Epidermal melanocyte (primary cell): Measurements from ENCODE around the gene NLRP8.
"Not testable (repeated sequence)": the region's sequence is repeated elsewhere in the genome, so short reads cannot be mapped to it uniquely, and the experiment has no call there.

Experiments used
- DNase-seq: peaks from one replicate; pipeline ENCODE4 v3.0.0; 2011; ENCODE audit warnings: low spot score; ENCODE audit not compliant: insufficient read length

NLRP8 gene

GRCh38 chr19:55947532-55947931 is at the start of gene NLRP8:
Gene NLRP8 (plus strand): TSS chr19:55947832.
- no peak for DNase-seq

DNA sequence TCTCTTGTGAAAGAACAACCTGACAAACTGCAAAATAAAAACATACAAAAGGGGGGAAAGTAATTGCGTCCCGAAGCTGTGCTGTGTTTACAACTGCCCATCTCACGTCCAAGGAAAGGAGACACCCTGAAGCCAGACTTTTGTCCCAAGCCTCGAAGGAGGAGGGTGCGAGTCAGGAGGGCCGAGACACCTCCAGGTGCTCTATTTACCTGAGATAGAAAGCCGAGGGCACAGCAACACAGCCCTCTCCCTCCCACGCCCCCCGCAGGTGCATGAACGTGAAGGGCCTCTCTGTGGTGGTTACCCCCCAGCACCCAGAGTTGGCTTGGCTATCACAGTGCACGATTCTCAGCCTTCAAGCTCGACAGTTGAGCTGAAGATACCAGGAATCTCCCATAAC is 48.7 kb upstream of the NLRP8 start:
- no peak for DNase-seq

DNA sequence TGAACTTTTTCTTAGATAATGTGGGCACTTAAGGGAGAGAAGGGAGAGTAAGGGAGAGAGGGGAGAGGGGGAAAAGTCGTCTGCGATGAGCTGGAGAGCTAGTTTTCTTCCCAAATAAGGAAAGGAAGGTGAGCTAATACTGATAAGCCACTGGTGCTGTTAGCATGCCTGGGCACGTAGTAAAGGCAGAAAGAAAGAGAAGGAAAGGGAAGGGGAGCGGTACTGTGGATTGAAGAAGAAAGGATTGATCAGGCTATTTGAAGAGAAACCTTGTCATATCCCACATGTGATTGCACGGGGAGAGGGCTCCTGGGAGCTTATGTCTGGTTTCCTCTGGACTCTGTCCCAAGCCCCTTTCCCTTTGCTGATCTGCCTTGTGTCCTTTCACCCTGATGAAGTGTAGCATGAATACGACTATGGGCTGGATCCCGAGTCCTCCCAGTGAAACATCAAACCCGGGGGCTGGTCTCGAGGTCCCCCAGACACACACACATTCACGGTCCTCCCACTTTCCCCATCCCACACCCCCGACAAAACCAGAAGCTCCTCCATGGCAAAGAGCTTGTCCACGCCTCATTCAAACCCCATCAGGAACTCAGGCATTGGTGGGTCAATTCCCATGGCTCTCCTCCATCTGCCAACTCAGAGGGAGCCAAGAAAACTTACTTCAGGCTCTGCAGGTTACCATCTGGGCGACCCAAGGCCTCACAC is 46.1 kb upstream of the NLRP8 start:
- DNase-seq = no peak

- no peak for DNase-seq
Measured at GRCh38 chr19:55902080-55902751, 45.4 kb upstream of the NLRP8 start.

GRCh38 chr19:55907286-55907685 is 40.3 kb upstream of the NLRP8 start:
- DNase-seq = no peak

GRCh38 chr19:55907746-55908145 is 39.9 kb upstream of the NLRP8 start:
- DNase-seq = no peak

- DNase-seq = no peak
Measured at GRCh38 chr19:55909801-55910200, 37.8 kb upstream of the NLRP8 start.

DNA sequence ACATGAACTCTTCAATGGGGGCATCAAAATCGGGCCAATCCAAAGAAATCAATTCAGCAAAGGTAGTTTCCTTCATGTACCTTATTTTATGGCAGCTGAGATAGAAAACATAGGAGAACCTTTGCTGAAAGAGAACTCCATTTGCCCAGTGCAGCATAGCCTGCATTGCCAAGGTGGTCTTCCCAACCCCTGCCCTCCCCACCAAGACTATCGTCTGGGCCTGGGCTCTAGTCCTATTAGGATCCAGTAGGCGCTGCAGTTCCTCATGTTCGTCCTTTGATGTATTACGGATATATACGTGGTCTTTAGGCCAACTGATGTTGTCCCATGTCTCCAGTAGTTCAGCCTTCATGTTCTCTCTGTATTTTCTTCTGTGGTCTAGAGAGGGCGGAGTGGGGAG is 34.7 kb upstream of the NLRP8 start:
- DNase-seq = no peak

- DNase-seq = no peak
Measured at GRCh38 chr19:55913643-55914268, 33.9 kb upstream of the NLRP8 start.

DNA sequence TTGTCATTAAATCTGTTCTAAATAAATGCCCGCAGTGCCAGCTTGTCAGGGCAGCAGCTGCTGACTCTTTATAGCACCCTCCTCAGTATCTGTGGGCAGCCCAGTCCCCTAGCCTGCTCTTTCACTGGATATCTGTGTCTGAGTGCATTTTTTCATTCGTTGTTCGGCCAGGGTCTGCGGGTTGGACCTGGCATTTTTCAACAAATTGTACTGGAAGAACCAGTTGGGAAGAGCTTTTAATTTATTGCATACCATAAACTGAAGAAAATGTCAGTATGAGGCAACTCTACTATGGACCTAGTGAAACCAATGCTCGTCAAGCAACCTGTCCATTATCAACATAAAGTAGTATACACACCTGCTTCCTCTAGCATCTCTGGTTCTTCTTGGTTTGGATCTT is 24.1 kb upstream of the NLRP8 start:
- no peak for DNase-seq

DNA sequence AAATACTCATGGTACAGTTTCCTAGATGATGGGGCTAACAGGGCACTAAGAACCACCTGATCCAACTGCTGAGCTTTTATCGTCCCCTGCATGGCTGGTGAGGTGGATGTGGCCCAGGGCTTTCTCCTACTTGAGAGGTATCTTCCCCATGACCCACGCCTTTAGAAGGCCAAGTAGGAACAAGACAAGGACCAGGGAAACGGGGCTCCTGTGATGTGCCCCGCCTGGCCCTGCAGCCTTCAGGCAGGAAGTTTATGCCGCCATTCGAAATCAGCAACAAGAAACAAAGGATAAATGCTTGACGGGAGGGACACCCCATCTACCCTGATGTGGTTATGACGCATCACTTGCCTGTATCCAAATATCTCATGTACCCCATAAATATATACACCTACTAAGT is 19.6 kb upstream of the NLRP8 start:
- no peak for DNase-seq

- not testable (repeated sequence) for DNase-seq
Measured at GRCh38 chr19:55929258-55929657, 18.4 kb upstream of the NLRP8 start.

- no peak for DNase-seq
Measured at GRCh38 chr19:55930996-55931515, 16.6 kb upstream of the NLRP8 start.

GRCh38 chr19:55931936-55932386 is 15.7 kb upstream of the NLRP8 start, which contains the start of gene NLRP13:
Gene NLRP13 (minus strand): TSS chr19:55932336. CDS start chr19:55932311, 25 bp downstream.
- DNase-seq = no peak

GRCh38 chr19:55935206-55935605 is 12.4 kb upstream of the NLRP8 start:
- no peak for DNase-seq

GRCh38 chr19:55939206-55939605 is 8.4 kb upstream of the NLRP8 start:
- no peak for DNase-seq

GRCh38 chr19:55940306-55940705 is 7.3 kb upstream of the NLRP8 start:
- DNase-seq = no peak

GRCh38 chr19:55950566-55950965 is 2.9 kb downstream of the NLRP8 start:
- not testable (repeated sequence) for DNase-seq

GRCh38 chr19:55956431-55956830 is 8.8 kb downstream of the NLRP8 start:
- DNase-seq = no peak

- no peak for DNase-seq
Measured at GRCh38 chr19:55958356-55958755, 10.7 kb downstream of the NLRP8 start.

GRCh38 chr19:55959996-55960675 is 12.5 kb downstream of the NLRP8 start:
- DNase-seq = no peak

- no peak for DNase-seq
Measured at GRCh38 chr19:55962186-55962585, 14.6 kb downstream of the NLRP8 start.
